Colonic mucosa (tissue), 4 donors: ENCODE data around the gene BAZ2B. TPM values are rescaled to one million over a fixed set of nuclear protein-coding genes. Genes with fewer than 3 reads are reported as not detected.

ENCODE experiments used
- DNase-seq: peaks from one replicate; pipeline ENCODE4 v3.0.0-alpha.2; 2020
- H3K27ac ChIP-seq: fragments of 200-600 bp; one replicate; pipeline ENCODE4 v1.8.0; 2021
- H3K27me3 ChIP-seq: fragments of 200-600 bp; one replicate; pipeline ENCODE4 v1.8.0; 2021
- H3K36me3 ChIP-seq: fragments of 200-600 bp; one replicate; pipeline ENCODE4 v1.8.0; 2021
- H3K4me1 ChIP-seq: fragments of 200-600 bp; one replicate; pipeline ENCODE4 v1.8.0; 2021; ENCODE audit warnings: mild to moderate bottlenecking
- H3K4me3 ChIP-seq: fragments of 200-600 bp; one replicate; pipeline ENCODE4 v1.8.0; 2021
- H3K9ac ChIP-seq, 2 donors: one replicate each; pipeline ENCODE4 v1.7.0; 2013; ENCODE audit warnings: control low read depth in 2 of 2, low read depth in 2 of 2, low read length in 2 of 2
- H3K9me3 ChIP-seq: fragments of 200-600 bp; one replicate; pipeline ENCODE4 v1.8.0; 2021
- CTCF ChIP-seq: fragments of 200-600 bp; IDR thresholded peaks from one replicate; pipeline ENCODE4 v1.8.0; 2022; ENCODE audit warnings: antibody characterized with exemption, mild to moderate bottlenecking
- intact Hi-C: fragments of 100-400 bp; cut with DNase I; formaldehyde crosslinking; loops from one replicate; pipeline ENCODE4 v1.14.1; 2022
- total RNA-seq, 2 donors: library from RNA; stranded (reverse); fragmentation: NEBNext Ultra II Directional in 1 of 2; extraction: Animal tissue kit (Norgen Biotek cat#: 25700) in 1 of 2; gene quantifications; one replicate each; pipeline ENCODE4 v1.2.1, GENCODE V29; 2021
- donor health status: healthy.
- donor health status: DM: no; HTN: no; CAD: no.
- donor health status: DM: no; HTN: no; CAD: no.

The BAZ2B gene
- total RNA-seq, 2 donors from 2014 or later = 36.7 to 60.9 TPM

GRCh38 chr2:159650574-159650973 is 34.2 kb upstream of the BAZ2B start:
- no peaks in the 10 kb centered on the region for H3K36me3 ChIP-seq
- no peak overlapping the region for H3K9ac ChIP-seq
- H3K4me3 ChIP-seq = no peak overlapping the region
- intact Hi-C loops = no loop called here
- TF ChIP-seq CTCF = no peak
- no peaks in the 10 kb centered on the region for H3K4me1 ChIP-seq
- H3K9me3 ChIP-seq = no peaks in the 10 kb centered on the region
- DNase-seq = no peak
- H3K27me3 ChIP-seq = no peaks in the 10 kb centered on the region
- no peak overlapping the region for H3K27ac ChIP-seq

- Histone ChIP-seq H3K9me3 (no peaks in the 10 kb centered on the region), H3K4me3 (no peak overlapping the region), H3K9ac (no peak overlapping the region), H3K27ac (no peak overlapping the region), H3K4me1 (no peaks in the 10 kb centered on the region), H3K36me3 (no peaks in the 10 kb centered on the region), H3K27me3 (no peaks in the 10 kb centered on the region)
- intact Hi-C loops = no loop called here
- no peak for DNase-seq
- TF ChIP-seq CTCF = no peak
Observed at GRCh38 chr2:159648643-159649042, 32.3 kb upstream of the BAZ2B start.

DNA sequence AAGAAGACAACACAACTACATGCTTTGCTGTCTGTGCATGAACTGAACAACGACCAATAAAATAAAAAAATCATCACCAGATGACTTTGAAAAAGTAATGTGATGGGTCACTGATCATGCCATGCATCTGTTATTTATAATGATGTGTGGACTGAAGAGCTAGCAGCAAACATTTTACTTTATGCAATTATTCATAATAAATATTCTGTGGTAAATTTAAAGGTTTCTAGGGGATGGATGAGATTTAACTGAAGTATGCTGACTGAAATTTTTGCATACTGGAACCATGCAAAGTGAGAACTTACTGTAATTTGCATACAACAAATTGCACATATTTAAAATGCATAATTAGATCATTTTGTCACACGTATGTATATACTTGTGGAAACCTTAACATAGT is 31.3 kb upstream of the BAZ2B start:
- no peaks in the 10 kb centered on the region for H3K36me3 ChIP-seq

GRCh38 chr2:159640176-159640575 is 23.8 kb upstream of the BAZ2B start:
- no peak for DNase-seq
- Histone ChIP-seq H3K4me1 (no peaks in the 10 kb centered on the region), H3K27me3 (no peaks in the 10 kb centered on the region), H3K9me3 (no peaks in the 10 kb centered on the region), H3K27ac (no peak overlapping the region), H3K9ac (no peak overlapping the region), H3K4me3 (no peak overlapping the region), H3K36me3 (no peaks in the 10 kb centered on the region)
- intact Hi-C loops = no loop called here
- no peak for TF ChIP-seq CTCF

More for the DNA sequence above, 31.3 kb upstream of the BAZ2B start:
- no peak for DNase-seq
- Histone ChIP-seq H3K9me3 (no peaks in the 10 kb centered on the region), H3K9ac (no peak overlapping the region), H3K4me3 (no peak overlapping the region), H3K27me3 (no peaks in the 10 kb centered on the region), H3K27ac (no peak overlapping the region), H3K4me1 (no peaks in the 10 kb centered on the region)
- intact Hi-C loops = no loop called here
- TF ChIP-seq CTCF = no peak

- no peak for TF ChIP-seq CTCF
- H3K36me3 ChIP-seq = no peaks in the 10 kb centered on the region
- no peaks in the 10 kb centered on the region for H3K9me3 ChIP-seq
- intact Hi-C loops = no loop called here
- H3K27me3 ChIP-seq = no peaks in the 10 kb centered on the region
- no peaks in the 10 kb centered on the region for H3K4me1 ChIP-seq
- DNase-seq = no peak
- H3K4me3 ChIP-seq = no peak overlapping the region
- no peak overlapping the region for H3K9ac ChIP-seq
- no peak overlapping the region for H3K27ac ChIP-seq
Observed at GRCh38 chr2:159639712-159640111, 23.4 kb upstream of the BAZ2B start.

GRCh38 chr2:159639071-159639470 is 22.7 kb upstream of the BAZ2B start:
- Histone ChIP-seq H3K27ac (no peak overlapping the region), H3K27me3 (no peaks in the 10 kb centered on the region), H3K9ac (no peak overlapping the region), H3K36me3 (no peaks in the 10 kb centered on the region), H3K4me3 (no peak overlapping the region), H3K9me3 (no peaks in the 10 kb centered on the region), H3K4me1 (no peaks in the 10 kb centered on the region)
- intact Hi-C loops = no loop called here
- TF ChIP-seq CTCF = no peak
- no peak for DNase-seq
